ENCODE data around the gene GHRHR.

Gene GHRHR

GRCh38 chr7:31020161-31020560, 56.4 kb downstream of the GHRHR start:
- Histone ChIP-seq H3K27ac (no peak overlapping the region), H3K27me3 (peaks cover 0 to 8% of the 10 kb centered on the region in 2 donors), H3K4me1 (no peaks in the 10 kb centered on the region), H3K36me3 (no peaks in the 10 kb centered on the region), H3K9me3 (no peaks in the 10 kb centered on the region), H3K4me3 (no peak overlapping the region)
- intact Hi-C loops (cut with DNase I; ENCODE audit: low total_unique reads), result no loop called here
- TF ChIP-seq, protein P1, sequence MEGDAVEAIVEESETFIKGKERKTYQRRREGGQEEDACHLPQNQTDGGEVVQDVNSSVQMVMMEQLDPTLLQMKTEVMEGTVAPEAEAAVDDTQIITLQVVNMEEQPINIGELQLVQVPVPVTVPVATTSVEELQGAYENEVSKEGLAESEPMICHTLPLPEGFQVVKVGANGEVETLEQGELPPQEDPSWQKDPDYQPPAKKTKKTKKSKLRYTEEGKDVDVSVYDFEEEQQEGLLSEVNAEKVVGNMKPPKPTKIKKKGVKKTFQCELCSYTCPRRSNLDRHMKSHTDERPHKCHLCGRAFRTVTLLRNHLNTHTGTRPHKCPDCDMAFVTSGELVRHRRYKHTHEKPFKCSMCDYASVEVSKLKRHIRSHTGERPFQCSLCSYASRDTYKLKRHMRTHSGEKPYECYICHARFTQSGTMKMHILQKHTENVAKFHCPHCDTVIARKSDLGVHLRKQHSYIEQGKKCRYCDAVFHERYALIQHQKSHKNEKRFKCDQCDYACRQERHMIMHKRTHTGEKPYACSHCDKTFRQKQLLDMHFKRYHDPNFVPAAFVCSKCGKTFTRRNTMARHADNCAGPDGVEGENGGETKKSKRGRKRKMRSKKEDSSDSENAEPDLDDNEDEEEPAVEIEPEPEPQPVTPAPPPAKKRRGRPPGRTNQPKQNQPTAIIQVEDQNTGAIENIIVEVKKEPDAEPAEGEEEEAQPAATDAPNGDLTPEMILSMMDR (IDR thresholded peaks at IDR 0.05), result no peak
- no peak for DNase-seq

GRCh38 chr7:31020652-31021051, 56.9 kb downstream of the GHRHR start:
- intact Hi-C loops (cut with DNase I; ENCODE audit: low total_unique reads), result no loop called here
- TF ChIP-seq, protein P1 (IDR thresholded peaks at IDR 0.05), result no peak
- Histone ChIP-seq H3K27ac (no peak overlapping the region), H3K4me1 (no peaks in the 10 kb centered on the region), H3K27me3 (peaks cover 0 to 5% of the 10 kb centered on the region in 2 donors), H3K9me3 (no peaks in the 10 kb centered on the region), H3K36me3 (no peaks in the 10 kb centered on the region), H3K4me3 (no peak overlapping the region)
- no peak for DNase-seq

DNA sequence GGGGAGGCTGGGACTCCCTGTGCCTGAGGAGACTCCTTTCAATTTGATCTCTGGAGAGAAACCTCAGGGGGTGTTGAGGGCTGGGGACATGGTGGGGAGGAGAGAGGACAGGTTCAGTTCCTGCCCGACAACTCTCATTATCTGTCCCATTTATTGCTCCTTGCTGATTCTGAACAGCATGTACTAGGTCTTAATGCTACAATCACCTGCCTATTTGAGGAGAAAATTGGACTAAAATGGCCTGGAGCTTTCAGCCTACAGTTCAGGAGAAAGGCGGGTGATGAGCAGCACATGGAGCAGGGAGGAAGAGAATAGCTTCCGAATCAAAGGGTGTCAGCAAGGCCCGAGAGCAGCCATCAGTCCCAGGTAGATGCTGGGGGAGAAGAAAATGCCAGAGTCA, 58.4 kb downstream of the GHRHR start:
- TF ChIP-seq, protein P1 (IDR thresholded peaks at IDR 0.05), result no peak
- Histone ChIP-seq H3K9me3 (no peaks in the 10 kb centered on the region), H3K27ac (no peak overlapping the region), H3K4me1 (no peaks in the 10 kb centered on the region), H3K36me3 (no peaks in the 10 kb centered on the region), H3K27me3 (peaks cover 0 to 2% of the 10 kb centered on the region in 2 donors), H3K4me3 (no peak overlapping the region)
- intact Hi-C loops (cut with DNase I; ENCODE audit: low total_unique reads), result no loop called here
- no peak for DNase-seq

- Histone ChIP-seq H3K27ac (no peak overlapping the region), H3K4me3 (no peak overlapping the region), H3K4me1 (no peaks in the 10 kb centered on the region), H3K36me3 (no peaks in the 10 kb centered on the region), H3K9me3 (no peaks in the 10 kb centered on the region), H3K27me3 (peaks cover 0 to 4% of the 10 kb centered on the region in 2 donors)
- TF ChIP-seq, protein P1 (IDR thresholded peaks at IDR 0.05), result no peak
- intact Hi-C loops (cut with DNase I; ENCODE audit: low total_unique reads), result no loop called here
- DNase-seq, result no peak
Observed at GRCh38 chr7:31022726-31023125, 59.0 kb downstream of the GHRHR start.

DNA sequence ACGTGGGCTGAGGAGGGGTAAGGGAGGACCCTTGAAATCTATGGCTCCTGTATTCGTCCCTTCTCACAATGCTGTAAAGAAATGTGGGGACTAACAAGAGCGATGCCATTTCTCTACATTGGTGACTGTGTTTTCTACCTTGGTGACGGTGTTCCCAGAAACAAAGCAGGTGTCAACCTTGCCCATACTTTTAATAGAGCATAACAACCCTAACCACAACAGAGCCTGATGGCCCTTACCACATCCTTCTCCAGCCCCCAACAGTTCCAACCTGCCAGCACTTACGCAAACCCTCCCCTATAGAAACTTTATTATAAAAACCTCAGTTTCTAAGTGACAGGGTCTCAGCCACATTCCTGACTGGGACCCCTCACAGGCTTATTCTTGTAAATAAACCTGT, 60.1 kb downstream of the GHRHR start:
- H3K9me3 ChIP-seq, result no peaks in the 10 kb centered on the region
- intact Hi-C loops (cut with DNase I; ENCODE audit: low total_unique reads), result no loop called here
- H3K36me3 ChIP-seq, result no peaks in the 10 kb centered on the region
- H3K27ac ChIP-seq, result no peak overlapping the region
- H3K27me3 ChIP-seq, result peaks cover 0 to 16% of the 10 kb centered on the region in 2 donors
- TF ChIP-seq, protein P1 (IDR thresholded peaks at IDR 0.05), result no peak
- no peak for DNase-seq
- H3K4me1 ChIP-seq, result no peaks in the 10 kb centered on the region
- no peak overlapping the region for H3K4me3 ChIP-seq
